Measurements from ENCODE around the gene KPNA6. TPM values are rescaled to one million over a fixed set of nuclear protein-coding genes. Genes with fewer than 3 reads are reported as not detected.
"Not testable (repeated sequence)": the region's sequence is repeated elsewhere in the genome, so short reads cannot be mapped to it uniquely, and the experiment has no call there.

The KPNA6 gene
- polyA plus RNA-seq, 1 experiment = 26.6 TPM

DNA sequence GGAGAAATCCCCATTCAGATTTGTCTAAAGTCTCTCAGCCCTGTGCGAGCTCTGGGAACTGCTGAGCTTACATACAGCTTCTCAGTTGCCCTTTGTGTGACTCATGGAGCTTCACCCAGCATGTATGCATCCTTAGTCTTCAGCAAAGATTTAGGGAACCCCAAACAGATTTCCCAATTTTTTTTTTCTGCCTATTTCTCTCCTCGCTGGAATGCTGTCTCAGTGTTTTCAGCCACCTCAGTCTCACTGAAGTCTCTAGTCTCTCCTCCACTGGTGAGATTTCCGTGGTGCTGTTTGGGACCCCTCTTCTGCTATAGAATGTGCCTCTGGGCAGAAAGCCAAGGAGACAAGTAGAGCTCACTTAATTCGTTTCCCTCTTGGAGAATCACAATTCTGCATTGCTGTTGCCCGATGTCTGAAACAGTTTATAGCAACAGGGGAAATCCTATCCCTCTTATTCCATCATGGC is 43.5 kb downstream of the KPNA6 start:
- Histone ChIP-seq H3K4me3 (ENCODE audit: low read depth, low read length) (no peak overlapping the region), H3K27me3 (ENCODE audit: control insufficient read depth, insufficient read depth, low read length) (no peaks in the 10 kb centered on the region), H3K36me3 (ENCODE audit: control insufficient read depth, insufficient read depth, low read length) (peaks cover 5% of the 10 kb centered on the region)
- no peak for DNase-seq (ENCODE audit: low read depth)
- ChIA-PET POLR2A (interaction anchor here (0.5 to 0.7 kb wide), 2 partner anchors 15 to 31 kb away, joined by 3 read pairs; no protein-coding TSS in a partner anchor), CTCF (interaction anchor here (0.7 to 1.5 kb wide), 2 partner anchors 42 to 44 kb away, joined by 3 to 4 read pairs; no protein-coding TSS in a partner anchor)
- TF ChIP-seq, protein P1, sequence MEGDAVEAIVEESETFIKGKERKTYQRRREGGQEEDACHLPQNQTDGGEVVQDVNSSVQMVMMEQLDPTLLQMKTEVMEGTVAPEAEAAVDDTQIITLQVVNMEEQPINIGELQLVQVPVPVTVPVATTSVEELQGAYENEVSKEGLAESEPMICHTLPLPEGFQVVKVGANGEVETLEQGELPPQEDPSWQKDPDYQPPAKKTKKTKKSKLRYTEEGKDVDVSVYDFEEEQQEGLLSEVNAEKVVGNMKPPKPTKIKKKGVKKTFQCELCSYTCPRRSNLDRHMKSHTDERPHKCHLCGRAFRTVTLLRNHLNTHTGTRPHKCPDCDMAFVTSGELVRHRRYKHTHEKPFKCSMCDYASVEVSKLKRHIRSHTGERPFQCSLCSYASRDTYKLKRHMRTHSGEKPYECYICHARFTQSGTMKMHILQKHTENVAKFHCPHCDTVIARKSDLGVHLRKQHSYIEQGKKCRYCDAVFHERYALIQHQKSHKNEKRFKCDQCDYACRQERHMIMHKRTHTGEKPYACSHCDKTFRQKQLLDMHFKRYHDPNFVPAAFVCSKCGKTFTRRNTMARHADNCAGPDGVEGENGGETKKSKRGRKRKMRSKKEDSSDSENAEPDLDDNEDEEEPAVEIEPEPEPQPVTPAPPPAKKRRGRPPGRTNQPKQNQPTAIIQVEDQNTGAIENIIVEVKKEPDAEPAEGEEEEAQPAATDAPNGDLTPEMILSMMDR (IDR thresholded peaks at IDR 0.05; ENCODE audit: insufficient read depth, low read depth, low read length) = no peak

DNA sequence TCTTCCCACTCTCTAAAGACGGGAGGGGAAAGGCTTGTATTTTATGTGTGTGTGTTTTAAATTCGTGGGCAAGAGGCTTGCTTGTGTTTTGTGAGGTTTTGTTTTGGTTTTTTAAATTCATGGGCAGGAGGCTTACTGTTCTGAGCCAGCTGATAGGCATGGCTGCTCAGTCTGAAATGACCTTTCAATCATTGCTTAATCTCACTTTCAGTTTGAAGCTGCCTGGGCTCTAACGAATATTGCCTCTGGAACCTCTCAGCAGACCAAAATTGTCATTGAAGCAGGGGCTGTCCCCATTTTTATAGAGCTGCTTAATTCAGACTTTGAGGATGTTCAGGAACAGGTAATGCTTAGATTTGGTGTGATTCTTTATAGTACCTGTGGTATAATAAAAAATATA is 51.3 kb downstream of the KPNA6 start:
- peaks cover 32% of the 10 kb centered on the region for H3K36me3 ChIP-seq (ENCODE audit: control insufficient read depth, insufficient read depth, low read length)
- DNase-seq (ENCODE audit: low read depth) = no peak
- POLR2A ChIA-PET = no interaction called here
- no peak overlapping the region for H3K4me3 ChIP-seq (ENCODE audit: low read depth, low read length)
- H3K27me3 ChIP-seq (ENCODE audit: control insufficient read depth, insufficient read depth, low read length) = no peaks in the 10 kb centered on the region
- TF ChIP-seq, protein P1 (IDR thresholded peaks at IDR 0.05; ENCODE audit: insufficient read depth, low read depth, low read length) = no peak
- CTCF ChIA-PET = no interaction called here

DNA sequence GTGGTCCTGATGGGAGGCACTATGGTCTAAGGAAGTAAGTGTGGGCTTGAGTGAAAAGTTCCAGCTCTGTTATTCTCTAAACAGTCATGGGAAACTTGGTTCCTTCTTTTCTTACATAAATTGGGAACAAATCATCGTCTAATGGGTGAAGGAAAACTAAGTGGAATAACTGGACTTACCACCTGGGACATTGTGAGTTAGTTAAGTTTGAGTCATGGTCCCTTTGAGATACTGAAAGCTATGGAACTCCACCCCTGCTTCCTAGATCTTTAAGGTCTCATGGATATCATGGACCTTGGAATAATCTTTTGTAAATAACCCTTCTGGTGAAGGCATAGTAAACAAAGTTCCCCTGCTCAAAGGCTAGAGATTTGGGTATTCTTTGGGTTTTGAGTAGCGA is 55.5 kb downstream of the KPNA6 start:
- TF ChIP-seq, protein P1 (IDR thresholded peaks at IDR 0.05; ENCODE audit: insufficient read depth, low read depth, low read length) = no peak
- ChIA-PET CTCF (interaction anchor here (1.6 kb wide), 1 partner anchor 11 kb away, joined by 4 read pairs; no protein-coding TSS in a partner anchor), POLR2A (interaction anchor here (0.6 kb wide), 1 partner anchor 30 kb away, joined by 10 read pairs; no protein-coding TSS in a partner anchor)
- H3K27me3 ChIP-seq (ENCODE audit: control insufficient read depth, insufficient read depth, low read length) = no peaks in the 10 kb centered on the region
- peaks cover 25% of the 10 kb centered on the region for H3K36me3 ChIP-seq (ENCODE audit: control insufficient read depth, insufficient read depth, low read length)
- no peak for DNase-seq (ENCODE audit: low read depth)
- no peak overlapping the region for H3K4me3 ChIP-seq (ENCODE audit: low read depth, low read length)

DNA sequence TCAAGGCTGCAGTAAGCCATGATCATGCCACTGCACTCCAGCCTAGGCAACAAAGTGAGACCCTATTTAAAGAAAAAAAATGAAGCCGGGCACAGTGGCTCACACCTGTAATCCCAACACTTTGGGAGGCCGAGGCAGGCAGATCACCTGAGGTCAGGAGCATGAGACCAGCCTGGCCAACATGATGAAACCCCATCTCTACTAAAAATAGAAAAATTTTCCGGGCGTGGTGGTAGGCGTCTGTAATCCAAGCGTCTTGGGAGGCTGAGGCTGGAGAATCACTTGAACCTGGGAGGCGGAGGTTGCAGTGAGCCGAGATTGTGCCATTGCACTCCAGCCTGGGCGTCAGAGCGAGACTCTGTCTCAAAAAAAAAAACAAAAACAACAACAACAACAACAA is 57.8 kb downstream of the KPNA6 start:
- H3K36me3 ChIP-seq (ENCODE audit: control insufficient read depth, insufficient read depth, low read length) = peaks cover 28% of the 10 kb centered on the region
- CTCF ChIA-PET = interaction anchor here (0.6 kb wide), 1 partner anchor 93 kb away, joined by 3 read pairs; the partner anchor contains the start of gene TMEM39B
- POLR2A ChIA-PET = interaction anchor here (0.6 kb wide), 1 partner anchor 50 kb away, joined by 4 read pairs; no protein-coding TSS in a partner anchor
- not testable (repeated sequence) for DNase-seq (ENCODE audit: low read depth); H3K27me3 ChIP-seq (ENCODE audit: control insufficient read depth, insufficient read depth, low read length); H3K4me3 ChIP-seq (ENCODE audit: low read depth, low read length)

DNA sequence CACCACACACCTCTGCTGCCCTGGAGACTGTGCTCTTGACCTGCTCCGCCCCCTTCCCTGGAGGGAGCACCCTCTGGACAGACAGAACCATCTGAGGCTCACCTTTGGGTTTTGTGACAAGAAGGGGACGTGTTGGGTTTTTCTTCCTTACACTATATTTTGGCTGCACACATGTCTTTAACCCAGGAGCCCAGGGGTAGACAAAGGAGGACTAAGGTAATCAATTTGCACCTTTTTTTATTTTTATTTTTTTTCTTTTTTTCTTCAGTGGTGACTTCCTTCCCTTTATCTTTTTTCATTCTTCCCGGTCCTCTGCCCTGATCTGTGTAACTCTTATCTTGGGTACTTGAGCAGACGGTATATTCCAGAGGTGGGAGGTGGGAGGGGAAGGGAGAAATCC is 63.1 kb downstream of the KPNA6 start:
- Histone ChIP-seq H3K27me3 (ENCODE audit: control insufficient read depth, insufficient read depth, low read length) (no peaks in the 10 kb centered on the region), H3K36me3 (ENCODE audit: control insufficient read depth, insufficient read depth, low read length) (peaks cover 27% of the 10 kb centered on the region), H3K4me3 (ENCODE audit: low read depth, low read length) (no peak overlapping the region)
- no peak for DNase-seq (ENCODE audit: low read depth)
- TF ChIP-seq, protein P1 (IDR thresholded peaks at IDR 0.05; ENCODE audit: insufficient read depth, low read depth, low read length) = no peak
- CTCF ChIA-PET = no interaction called here
- POLR2A ChIA-PET = no interaction called here
